Spleen (tissue), 7 donors: ENCODE results near the gene CCDC90B.

Experiments
- POLR2A ChIP-seq, 3 donors: fragments of 450-650 bp; IDR thresholded peaks; one replicate each; pipeline ENCODE4 v1.5.1; 2017; ENCODE audit warnings: antibody characterized with exemption in 3 of 3, mild to moderate bottlenecking in 1 of 3
- TF ChIP-seq, protein P1 (sequence below), 11 experiments: fragments of 200-600 bp in 7 of 11; fragments of 450-650 bp in 4 of 11; sonication (generic) in 4 of 11; IDR thresholded peaks in 8 of 11; conservative IDR thresholded peaks in 3 of 11; 1 replicate in 7 of 11; 2 replicates in 4 of 11; pipeline versions ENCODE4 v1.4.0 to v1.8.0; 2016 to 2021; ENCODE audit warnings: antibody characterized with exemption in 11 of 11, inconsistent platforms in 4 of 11, mild to moderate bottlenecking in 1 of 11
- donor health status: DM: no; HTN: no; CAD: no; lungs with moderate emphysema.
- donor health status: DM: no; HTN: no; CAD: no.
- donor health status: DM: no; HTN: no; CAD: no.

GRCh38 chr11:83249445-83249844, 36.7 kb downstream of the CCDC90B start:
- TF ChIP-seq, protein P1, sequence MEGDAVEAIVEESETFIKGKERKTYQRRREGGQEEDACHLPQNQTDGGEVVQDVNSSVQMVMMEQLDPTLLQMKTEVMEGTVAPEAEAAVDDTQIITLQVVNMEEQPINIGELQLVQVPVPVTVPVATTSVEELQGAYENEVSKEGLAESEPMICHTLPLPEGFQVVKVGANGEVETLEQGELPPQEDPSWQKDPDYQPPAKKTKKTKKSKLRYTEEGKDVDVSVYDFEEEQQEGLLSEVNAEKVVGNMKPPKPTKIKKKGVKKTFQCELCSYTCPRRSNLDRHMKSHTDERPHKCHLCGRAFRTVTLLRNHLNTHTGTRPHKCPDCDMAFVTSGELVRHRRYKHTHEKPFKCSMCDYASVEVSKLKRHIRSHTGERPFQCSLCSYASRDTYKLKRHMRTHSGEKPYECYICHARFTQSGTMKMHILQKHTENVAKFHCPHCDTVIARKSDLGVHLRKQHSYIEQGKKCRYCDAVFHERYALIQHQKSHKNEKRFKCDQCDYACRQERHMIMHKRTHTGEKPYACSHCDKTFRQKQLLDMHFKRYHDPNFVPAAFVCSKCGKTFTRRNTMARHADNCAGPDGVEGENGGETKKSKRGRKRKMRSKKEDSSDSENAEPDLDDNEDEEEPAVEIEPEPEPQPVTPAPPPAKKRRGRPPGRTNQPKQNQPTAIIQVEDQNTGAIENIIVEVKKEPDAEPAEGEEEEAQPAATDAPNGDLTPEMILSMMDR (IDR thresholded peaks at IDR 0.05 in 8 of 11, conservative IDR thresholded peaks at IDR 0.05 in 3 of 11), result no peak
- TF ChIP-seq POLR2A (IDR thresholded peaks at IDR 0.05), result no peak
